Measurements from ENCODE around the gene FTCDNL1.

Gene FTCDNL1

GRCh38 chr2:199744260-199744659 is 106.7 kb downstream of the FTCDNL1 start:
- WGBS (ENCODE audit: insufficient coverage), result 100% methylated on average over 2 of the region's 5 CpGs
- Histone ChIP-seq H3K27me3 (replicated peaks in 2 of 5; ENCODE audit: control insufficient read depth in 4 of 5, insufficient read depth in 5 of 5, low read length in 4 of 5) (no peaks in the 10 kb centered on the region), H3K27ac (ENCODE audit: insufficient read depth in 1 of 2, low read depth in 1 of 2, low read length in 2 of 2, poor library complexity in 1 of 2, severe bottlenecking in 2 of 2) (no peak overlapping the region), H3K4me3 (ENCODE audit: control insufficient read depth in 1 of 7, extremely low read depth in 1 of 7, insufficient read depth in 4 of 7, low read depth in 2 of 7, low read length in 6 of 7) (no peak overlapping the region), H3K36me3 (ENCODE audit: control insufficient read depth in 4 of 4, insufficient read depth in 4 of 4, low read length in 3 of 4) (no peaks in the 10 kb centered on the region), H3K9me3 (ENCODE audit: control extremely low read depth in 1 of 5, control insufficient read depth in 4 of 5, insufficient read depth in 2 of 5, low read depth in 1 of 5, low read length in 4 of 5) (no peaks in the 10 kb centered on the region), H3K4me1 (ENCODE audit: control extremely low read depth in 1 of 4, control insufficient read depth in 4 of 4, insufficient read depth in 4 of 4, low read length in 3 of 4) (peaks cover 4 to 9% (median 6%) of the 10 kb centered on the region in 4 experiments)
- POLR2A ChIA-PET, result no interaction called here
- CTCF ChIA-PET, result no interaction called here
- no peak for DNase-seq

DNA sequence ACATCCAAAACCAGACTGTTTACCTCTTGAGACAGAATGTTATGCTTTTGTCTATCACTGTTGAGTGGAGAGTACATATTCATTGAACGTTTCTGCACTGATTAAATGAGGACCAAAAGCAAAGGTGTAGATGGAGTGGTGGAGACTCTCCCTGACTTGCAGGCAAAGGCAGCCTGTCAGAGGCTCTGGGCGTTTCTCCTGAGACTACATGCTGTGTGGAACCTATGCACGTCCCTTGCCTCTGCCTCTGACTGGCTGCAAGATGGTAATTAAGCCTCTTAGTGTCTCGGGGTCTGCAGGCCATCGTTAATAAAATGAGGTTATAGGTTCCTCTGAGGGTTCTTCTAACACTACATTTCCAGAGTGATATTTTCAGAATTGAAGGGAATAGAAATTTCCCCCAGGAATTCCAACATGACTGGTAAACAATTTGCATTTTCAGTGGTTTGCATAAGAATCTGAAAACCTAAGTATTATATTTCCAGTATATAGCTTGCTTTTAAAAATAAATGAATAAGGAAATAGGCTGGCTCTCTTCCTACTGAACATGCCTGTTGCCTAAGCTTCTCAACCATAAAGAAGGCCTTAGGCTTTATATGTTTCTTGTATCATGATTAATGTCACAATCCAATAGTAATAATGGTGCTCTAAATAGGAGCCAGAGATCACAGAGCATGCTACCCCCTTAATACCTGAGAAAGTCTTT is 107.4 kb downstream of the FTCDNL1 start:
- CTCF ChIA-PET, result interaction anchor here (1.0 to 8.6 kb wide), 2 partner anchors 37 to 258 kb away, joined by 5 to 118 read pairs; no protein-coding TSS in a partner anchor
- WGBS (ENCODE audit: insufficient coverage), result 93% methylated on average over 5 of the region's 5 CpGs

DNA sequence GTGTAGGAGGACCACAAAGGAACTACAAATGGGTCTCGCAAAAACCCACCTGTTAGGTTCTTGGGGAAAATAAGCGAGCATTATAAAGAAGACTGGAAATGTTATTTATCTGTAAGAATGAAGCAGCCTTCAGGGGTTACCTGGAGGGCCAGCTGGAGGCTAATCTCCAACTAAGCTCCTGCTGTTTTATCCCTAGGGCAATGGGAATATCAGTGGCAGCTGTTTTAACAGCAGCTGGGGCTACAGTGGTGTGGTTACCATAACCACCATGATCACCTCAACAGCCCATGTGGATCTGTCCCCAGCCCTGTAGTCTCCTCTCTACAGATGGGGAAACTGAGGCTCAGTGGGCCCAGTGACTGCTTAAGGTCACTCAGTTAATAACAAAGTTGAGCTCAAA is 108.1 kb downstream of the FTCDNL1 start:
- 94% methylated on average over 2 of the region's 2 CpGs for WGBS (ENCODE audit: insufficient coverage)
- peaks cover 18 to 21% (median 20%) of the 10 kb centered on the region in 4 experiments for H3K4me1 ChIP-seq (ENCODE audit: control extremely low read depth in 1 of 4, control insufficient read depth in 4 of 4, insufficient read depth in 4 of 4, low read length in 3 of 4)
- no peaks in the 10 kb centered on the region for H3K27me3 ChIP-seq (replicated peaks in 2 of 5; ENCODE audit: control insufficient read depth in 4 of 5, insufficient read depth in 5 of 5, low read length in 4 of 5)
- H3K36me3 ChIP-seq (ENCODE audit: control insufficient read depth in 4 of 4, insufficient read depth in 4 of 4, low read length in 3 of 4), result no peaks in the 10 kb centered on the region
- H3K27ac ChIP-seq (ENCODE audit: insufficient read depth in 1 of 2, low read depth in 1 of 2, low read length in 2 of 2, poor library complexity in 1 of 2, severe bottlenecking in 2 of 2), result no peak overlapping the region
- ChIA-PET CTCF (interaction anchor here (1.0 to 8.6 kb wide), 2 partner anchors 36 to 257 kb away, joined by 5 to 118 read pairs; no protein-coding TSS in a partner anchor), POLR2A (no interaction called here)
- H3K4me3 ChIP-seq (ENCODE audit: control insufficient read depth in 1 of 7, extremely low read depth in 1 of 7, insufficient read depth in 4 of 7, low read depth in 2 of 7, low read length in 6 of 7), result no peak overlapping the region
- DNase-seq, result no peak
- no peaks in the 10 kb centered on the region for H3K9me3 ChIP-seq (ENCODE audit: control extremely low read depth in 1 of 5, control insufficient read depth in 4 of 5, insufficient read depth in 2 of 5, low read depth in 1 of 5, low read length in 4 of 5)

More for the DNA sequence above, 107.4 kb downstream of the FTCDNL1 start:
- no peak for DNase-seq
- Histone ChIP-seq H3K36me3 (ENCODE audit: control insufficient read depth in 4 of 4, insufficient read depth in 4 of 4, low read length in 3 of 4) (no peaks in the 10 kb centered on the region), H3K27me3 (replicated peaks in 2 of 5; ENCODE audit: control insufficient read depth in 4 of 5, insufficient read depth in 5 of 5, low read length in 4 of 5) (no peaks in the 10 kb centered on the region), H3K4me3 (ENCODE audit: control insufficient read depth in 1 of 7, extremely low read depth in 1 of 7, insufficient read depth in 4 of 7, low read depth in 2 of 7, low read length in 6 of 7) (no peak overlapping the region), H3K27ac (ENCODE audit: insufficient read depth in 1 of 2, low read depth in 1 of 2, low read length in 2 of 2, poor library complexity in 1 of 2, severe bottlenecking in 2 of 2) (no peak overlapping the region), H3K9me3 (ENCODE audit: control extremely low read depth in 1 of 5, control insufficient read depth in 4 of 5, insufficient read depth in 2 of 5, low read depth in 1 of 5, low read length in 4 of 5) (no peaks in the 10 kb centered on the region), H3K4me1 (ENCODE audit: control extremely low read depth in 1 of 4, control insufficient read depth in 4 of 4, insufficient read depth in 4 of 4, low read length in 3 of 4) (peaks cover 11 to 15% (median 13%) of the 10 kb centered on the region in 4 experiments)
- POLR2A ChIA-PET, result no interaction called here

DNA sequence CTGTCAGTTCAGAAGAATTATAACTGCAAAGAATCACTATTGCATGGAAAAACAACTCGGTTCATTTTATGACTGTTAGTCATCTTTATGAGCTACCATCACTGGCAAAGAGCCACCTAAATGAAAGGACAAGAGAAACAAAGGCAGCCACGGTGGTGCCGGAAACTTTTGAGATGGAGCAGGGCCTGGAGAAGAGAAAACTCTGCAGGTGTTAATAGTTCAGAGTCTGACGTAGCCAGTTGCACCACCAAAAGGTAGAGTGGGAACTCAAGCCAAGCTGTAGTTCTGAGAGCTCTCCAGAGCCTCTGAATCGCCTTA is 110.9 kb downstream of the FTCDNL1 start:
- POLR2A ChIA-PET, result no interaction called here
- CTCF ChIA-PET, result interaction anchor here (0.7 to 8.6 kb wide), 25 partner anchors 12 to 1613 kb away, joined by 3 to 118 read pairs (median 4); no protein-coding TSS in a partner anchor
- Histone ChIP-seq H3K27ac (ENCODE audit: insufficient read depth in 1 of 2, low read depth in 1 of 2, low read length in 2 of 2, poor library complexity in 1 of 2, severe bottlenecking in 2 of 2) (no peak overlapping the region), H3K4me1 (ENCODE audit: control extremely low read depth in 1 of 4, control insufficient read depth in 4 of 4, insufficient read depth in 4 of 4, low read length in 3 of 4) (peaks cover 20 to 31% (median 27%) of the 10 kb centered on the region in 4 experiments), H3K36me3 (ENCODE audit: control insufficient read depth in 4 of 4, insufficient read depth in 4 of 4, low read length in 3 of 4) (peaks cover 0 to 3% (median 0%) of the 10 kb centered on the region in 4 experiments), H3K9me3 (ENCODE audit: control extremely low read depth in 1 of 5, control insufficient read depth in 4 of 5, insufficient read depth in 2 of 5, low read depth in 1 of 5, low read length in 4 of 5) (no peaks in the 10 kb centered on the region), H3K27me3 (replicated peaks in 2 of 5; ENCODE audit: control insufficient read depth in 4 of 5, insufficient read depth in 5 of 5, low read length in 4 of 5) (no peaks in the 10 kb centered on the region), H3K4me3 (ENCODE audit: control insufficient read depth in 1 of 7, extremely low read depth in 1 of 7, insufficient read depth in 4 of 7, low read depth in 2 of 7, low read length in 6 of 7) (peak overlapping the region in 1 of 7 experiments; percentile 31)
- WGBS (ENCODE audit: insufficient coverage), result 81% methylated on average over 4 of the region's 5 CpGs
- no peak for DNase-seq

DNA sequence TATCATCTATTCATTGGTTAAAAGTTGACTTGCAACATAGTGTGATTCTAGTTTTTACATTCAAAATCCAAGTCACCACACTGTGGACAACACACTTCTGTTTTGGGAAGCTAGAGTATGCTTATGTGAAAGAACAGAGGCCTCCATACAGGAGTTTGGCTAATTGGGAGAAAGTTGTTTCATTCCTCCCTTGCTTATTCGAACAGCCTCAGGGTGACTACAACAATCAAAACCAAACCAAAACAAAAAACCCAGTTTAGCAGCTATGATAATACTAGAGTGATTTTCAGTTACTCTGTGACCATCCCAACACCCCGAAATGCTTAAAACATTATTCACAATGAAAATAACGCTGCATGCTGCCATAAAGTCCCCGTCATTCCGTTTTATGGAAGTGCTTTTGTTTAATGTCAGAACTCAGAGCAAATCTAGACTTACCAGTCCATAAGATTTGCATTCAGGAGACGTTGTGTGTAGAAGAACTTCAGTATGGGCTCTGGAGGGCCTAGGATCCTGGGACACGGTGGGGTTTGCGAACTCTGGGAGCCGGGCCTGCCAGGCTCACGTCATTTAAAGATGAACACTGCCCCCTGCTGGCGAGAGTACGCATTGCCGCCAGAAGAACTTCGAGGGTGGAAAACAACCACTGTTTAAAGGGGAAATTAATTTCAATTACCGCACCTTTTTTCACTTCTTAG is 111.4 kb downstream of the FTCDNL1 start:
- no peak overlapping the region for H3K27ac ChIP-seq (ENCODE audit: insufficient read depth in 1 of 2, low read depth in 1 of 2, low read length in 2 of 2, poor library complexity in 1 of 2, severe bottlenecking in 2 of 2)

DNA sequence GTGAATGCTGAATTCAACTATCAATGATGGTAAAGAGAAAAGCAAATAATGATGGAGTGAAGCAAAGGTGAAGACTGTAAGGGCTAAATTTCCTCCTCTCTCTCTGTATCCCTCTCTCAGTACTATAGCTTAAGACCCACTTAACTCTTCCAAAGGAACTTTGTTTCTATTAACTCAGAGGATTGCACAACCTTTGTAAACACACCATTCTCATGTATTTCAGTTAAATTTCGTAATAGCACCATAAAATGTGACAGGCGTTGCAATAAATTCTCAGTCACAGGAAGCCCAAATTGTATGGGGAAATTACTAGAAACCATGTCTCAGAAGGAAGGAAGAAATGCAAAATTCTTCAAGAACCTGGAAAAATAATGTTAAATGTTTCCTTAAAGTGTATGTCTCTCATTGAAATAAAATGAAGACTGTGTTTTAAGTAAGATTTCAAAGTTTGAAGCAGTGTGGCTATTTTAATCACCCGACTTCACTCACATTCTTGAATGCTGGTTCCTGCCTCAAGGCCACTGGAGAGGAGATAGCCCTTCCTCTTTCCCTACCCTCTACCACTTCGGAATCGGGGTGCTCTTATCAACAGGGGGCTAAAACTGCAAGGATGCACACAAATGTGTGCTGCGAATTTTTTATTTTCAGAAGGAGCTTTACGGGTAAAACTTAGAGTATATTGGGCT is 112.1 kb downstream of the FTCDNL1 start:
- H3K27ac ChIP-seq (ENCODE audit: insufficient read depth in 1 of 2, low read depth in 1 of 2, low read length in 2 of 2, poor library complexity in 1 of 2, severe bottlenecking in 2 of 2), result peak overlapping the region; percentile 28 to 58
- WGBS (ENCODE audit: insufficient coverage), result 0% methylated on average over 2 of the region's 7 CpGs
- H3K4me1 ChIP-seq (ENCODE audit: control extremely low read depth in 1 of 4, control insufficient read depth in 4 of 4, insufficient read depth in 4 of 4, low read length in 3 of 4), result peaks cover 20 to 31% (median 27%) of the 10 kb centered on the region in 4 experiments
- POLR2A ChIA-PET, result no interaction called here
- peak; percentile 36 to 86 (median 82) for DNase-seq
- H3K27me3 ChIP-seq (replicated peaks in 2 of 5; ENCODE audit: control insufficient read depth in 4 of 5, insufficient read depth in 5 of 5, low read length in 4 of 5), result no peaks in the 10 kb centered on the region
- no peaks in the 10 kb centered on the region for H3K9me3 ChIP-seq (ENCODE audit: control extremely low read depth in 1 of 5, control insufficient read depth in 4 of 5, insufficient read depth in 2 of 5, low read depth in 1 of 5, low read length in 4 of 5)
- peak overlapping the region in 4 of 7 experiments; percentile 16 to 50 (median 23) for H3K4me3 ChIP-seq (ENCODE audit: control insufficient read depth in 1 of 7, extremely low read depth in 1 of 7, insufficient read depth in 4 of 7, low read depth in 2 of 7, low read length in 6 of 7)
- H3K36me3 ChIP-seq (ENCODE audit: control insufficient read depth in 4 of 4, insufficient read depth in 4 of 4, low read length in 3 of 4), result peaks cover 0 to 3% (median 0%) of the 10 kb centered on the region in 4 experiments
- CTCF ChIA-PET, result interaction anchor here (0.6 to 8.6 kb wide), 18 partner anchors 11 to 1424 kb away, joined by 3 to 118 read pairs (median 6); no protein-coding TSS in a partner anchor

More for the DNA sequence above, 111.4 kb downstream of the FTCDNL1 start:
- Histone ChIP-seq H3K36me3 (ENCODE audit: control insufficient read depth in 4 of 4, insufficient read depth in 4 of 4, low read length in 3 of 4) (peaks cover 0 to 3% (median 0%) of the 10 kb centered on the region in 4 experiments), H3K9me3 (ENCODE audit: control extremely low read depth in 1 of 5, control insufficient read depth in 4 of 5, insufficient read depth in 2 of 5, low read depth in 1 of 5, low read length in 4 of 5) (no peaks in the 10 kb centered on the region), H3K4me1 (ENCODE audit: control extremely low read depth in 1 of 4, control insufficient read depth in 4 of 4, insufficient read depth in 4 of 4, low read length in 3 of 4) (peaks cover 20 to 31% (median 27%) of the 10 kb centered on the region in 4 experiments), H3K4me3 (ENCODE audit: control insufficient read depth in 1 of 7, extremely low read depth in 1 of 7, insufficient read depth in 4 of 7, low read depth in 2 of 7, low read length in 6 of 7) (peak overlapping the region in 3 of 7 experiments; percentile 20 to 34 (median 31)), H3K27me3 (replicated peaks in 2 of 5; ENCODE audit: control insufficient read depth in 4 of 5, insufficient read depth in 5 of 5, low read length in 4 of 5) (no peaks in the 10 kb centered on the region)
- CTCF ChIA-PET, result interaction anchor here (0.7 to 8.6 kb wide), 25 partner anchors 11 to 1612 kb away, joined by 3 to 118 read pairs (median 4); no protein-coding TSS in a partner anchor
- WGBS (ENCODE audit: insufficient coverage), result 26% methylated on average over 11 of the region's 15 CpGs
- POLR2A ChIA-PET, result no interaction called here
- peak; percentile 65 to 83 (median 76) for DNase-seq
